ENCODE results near the gene IGFBP4.

Gene IGFBP4

GRCh38 chr17:40432864-40433528, 10.3 kb upstream of the IGFBP4 start:
- no peak for DNase-seq (ENCODE audit: low read depth)

- no peak for DNase-seq (ENCODE audit: low read depth)
These were observed 9.5 kb upstream of the IGFBP4 start for GRCh38 chr17:40433551-40434415.

GRCh38 chr17:40436636-40437035, 6.6 kb upstream of the IGFBP4 start:
- no peak for DNase-seq (ENCODE audit: low read depth)

GRCh38 chr17:40437095-40437732, 6.0 kb upstream of the IGFBP4 start:
- DNase-seq (ENCODE audit: low read depth), result no peak

- DNase-seq (ENCODE audit: low read depth), result no peak
These were observed 3.1 kb upstream of the IGFBP4 start for GRCh38 chr17:40440166-40440565.

- no peak for DNase-seq (ENCODE audit: low read depth)
These were observed 656 bp upstream of the IGFBP4 start for GRCh38 chr17:40442392-40443195.

- DNase-seq (ENCODE audit: low read depth), result no peak
These were observed 994 bp downstream of the IGFBP4 start for GRCh38 chr17:40443988-40444899.

GRCh38 chr17:40445751-40446468, 2.7 kb downstream of the IGFBP4 start:
- no peak for DNase-seq (ENCODE audit: low read depth)

GRCh38 chr17:40447148-40447644, 3.9 kb downstream of the IGFBP4 start:
- no peak for DNase-seq (ENCODE audit: low read depth)

GRCh38 chr17:40447806-40448205, 4.6 kb downstream of the IGFBP4 start:
- no peak for DNase-seq (ENCODE audit: low read depth)

GRCh38 chr17:40448213-40448638, 5.0 kb downstream of the IGFBP4 start:
- no peak for DNase-seq (ENCODE audit: low read depth)

- no peak for DNase-seq (ENCODE audit: low read depth)
These were observed 5.5 kb downstream of the IGFBP4 start for GRCh38 chr17:40448639-40449261.

GRCh38 chr17:40450175-40450574, 6.9 kb downstream of the IGFBP4 start:
- no peak for DNase-seq (ENCODE audit: low read depth)

- no peak for DNase-seq (ENCODE audit: low read depth)
These were observed 8.2 kb downstream of the IGFBP4 start for GRCh38 chr17:40451420-40451819.

GRCh38 chr17:40452216-40452787, 9.1 kb downstream of the IGFBP4 start:
- DNase-seq (ENCODE audit: low read depth), result no peak

GRCh38 chr17:40452921-40453378, 9.7 kb downstream of the IGFBP4 start:
- DNase-seq (ENCODE audit: low read depth), result no peak

GRCh38 chr17:40453881-40454612, 10.8 kb downstream of the IGFBP4 start:
- DNase-seq (ENCODE audit: low read depth), result no peak

- no peak for DNase-seq (ENCODE audit: low read depth)
These were observed 11.4 kb downstream of the IGFBP4 start for GRCh38 chr17:40454613-40454995.
